K562 (cell line): ENCODE results near the gene PLEKHS1. TPM values are rescaled to one million over a fixed set of nuclear protein-coding genes. Genes with fewer than 3 reads are reported as not detected.
A peak's percentile ranks its signal among the peaks of the same experiment; 100 is the strongest.

ENCODE experiments used
- ATAC-seq: fragments of 200-7000 bp; cut with Tn5 transposase; 3 replicates; pipeline ENCODE4 v1.9.1; 2020; ENCODE audit warnings: moderate library complexity
- BruUV-seq: library from RNA; stranded (reverse); fragments of 400-500 nt; replicated peaks from 2 replicates; lab custom pipeline; 2021; lab: Mats Ljungman, UMichigan
- CTCF ChIA-PET: fragments of 300-600 bp; formaldehyde crosslinking; extraction: SDS; loops from one replicate; lab custom pipeline; 2021; ENCODE audit warnings: low intra/inter-chr PET ratio; lab: Yijun Ruan, JAX
- POLR2A ChIA-PET: fragments of 300-600, 350-650 bp; sonication (Branson Sonifier 250); formaldehyde crosslinking; extraction: SDS; loops from one replicate; lab custom pipeline; 2021; ENCODE audit warnings: antibody characterized with exemption, inconsistent platforms; lab: Yijun Ruan, JAX
- DNase-seq, 4 experiments: peaks; one replicate each; pipeline versions ENCODE4 v3.0.0 to v3.0.0-alpha.2; 2011 to 2018; ENCODE audit warnings: low spot score in 3 of 4, mixed read lengths in 3 of 4; ENCODE audit errors: extremely low read depth in 1 of 4
- FAIRE-seq: peaks from 2 replicates; lab custom pipeline; 2011; peaks lifted over from hg19 to GRCh38; lab: Jason Lieb, UNC
- H2AFZ ChIP-seq: 2 replicates; pipeline ENCODE4 v1.6.0; 2011; ENCODE audit warnings: low read depth, low read length, control low read depth, inconsistent platforms
- H3K27ac ChIP-seq: fragments of 200-600 bp; 3 replicates; pipeline ENCODE4 v1.8.0; 2011; ENCODE audit warnings: low read depth, mild to moderate bottlenecking, control low read depth, inconsistent platforms, low read length, moderate library complexity, mixed read lengths; ENCODE audit errors: extremely low read depth
- H3K27me3 ChIP-seq, 2 experiments: fragments of 300-600 bp in 1 of 2; 2 replicates in 1 of 2; 3 replicates in 1 of 2; pipeline versions ENCODE4 v1.6.0 to v1.8.0; 2011; ENCODE audit warnings: inconsistent platforms in 2 of 2, low read length in 2 of 2, mild to moderate bottlenecking in 1 of 2, mixed read lengths in 1 of 2, moderate library complexity in 1 of 2; ENCODE audit not compliant: control insufficient read depth in 2 of 2, insufficient read depth in 2 of 2
- H3K36me3 ChIP-seq: fragments of 300-600 bp; 3 replicates; pipeline ENCODE4 v1.8.0; 2011; ENCODE audit warnings: mild to moderate bottlenecking, low read length, inconsistent platforms; ENCODE audit not compliant: control insufficient read depth, insufficient read depth
- H3K4me1 ChIP-seq, 2 experiments: fragments of 200-600 bp in 1 of 2; replicated peaks in 1 of 2; 2 replicates in 1 of 2; 3 replicates in 1 of 2; pipeline versions ENCODE4 v1.5.1 to v1.8.0; 2011; ENCODE audit warnings: inconsistent platforms in 2 of 2, low read length in 2 of 2, mild to moderate bottlenecking in 1 of 2, mixed read lengths in 1 of 2, moderate library complexity in 1 of 2; ENCODE audit not compliant: control insufficient read depth in 2 of 2, insufficient read depth in 2 of 2
- H3K4me2 ChIP-seq: 2 replicates; pipeline ENCODE4 v1.6.1; 2011; ENCODE audit warnings: low read length, control low read depth, inconsistent platforms, mixed read lengths; ENCODE audit not compliant: insufficient read depth
- H3K4me3 ChIP-seq: fragments of 200-600 bp; sonication (generic), shearing (Covaris generic); 2 replicates; pipeline ENCODE4 v1.5.1; 2016; ENCODE audit warnings: control low read depth, inconsistent platforms
- H3K79me2 ChIP-seq: fragments of 200-600 bp; 3 replicates; pipeline ENCODE4 v1.8.0; 2011; ENCODE audit warnings: low read length, inconsistent platforms; ENCODE audit not compliant: control insufficient read depth, insufficient read depth
- H3K9ac ChIP-seq, 2 experiments: 2 replicates each; pipeline versions ENCODE4 v1.6.0 to v1.6.1; 2011; ENCODE audit warnings: low read depth in 2 of 2, low read length in 2 of 2, control low read depth in 1 of 2, inconsistent platforms in 1 of 2, mild to moderate bottlenecking in 1 of 2, mixed read lengths in 1 of 2; ENCODE audit not compliant: insufficient read depth in 1 of 2
- H3K9me1 ChIP-seq: one replicate; pipeline ENCODE4 v1.6.0; 2011; ENCODE audit warnings: inconsistent platforms, mild to moderate bottlenecking, low read length, moderate library complexity; ENCODE audit not compliant: control insufficient read depth, insufficient read depth
- H3K9me3 ChIP-seq: replicated peaks from 2 replicates; pipeline ENCODE4 v1.5.1; 2011; ENCODE audit warnings: low read depth, low read length, inconsistent platforms; ENCODE audit not compliant: control insufficient read depth, insufficient read depth
- H4K20me1 ChIP-seq: replicated peaks from 2 replicates; pipeline ENCODE4 v1.6.1; 2011; ENCODE audit warnings: low read length, inconsistent platforms, mixed read lengths; ENCODE audit not compliant: control insufficient read depth, insufficient read depth
- ELF1 ChIP-seq: fragments of 200-800 bp; sonication (Bioruptor generic); IDR thresholded peaks from 2 replicates; pipeline ENCODE4 v1.6.1; 2016; ENCODE audit warnings: missing genetic modification characterization, missing compliant biosample characterization
- RBM25 ChIP-seq: fragments of 200-400 bp; formaldehyde crosslinking; IDR thresholded peaks from 2 replicates; pipeline ENCODE4 v1.6.1; 2018; ENCODE audit warnings: low read length, low read depth, moderate library complexity; ENCODE audit not compliant: severe bottlenecking
- SNIP1 ChIP-seq: fragments of 450-650 bp; IDR thresholded peaks from 2 replicates; pipeline ENCODE4 v1.7.1; 2017; ENCODE audit warnings: low read depth, mild to moderate bottlenecking
- U2AF2 ChIP-seq: fragments of 200-400 bp; formaldehyde crosslinking; optimal IDR thresholded peaks from 2 replicates; pipeline ENCODE3; 2017; ENCODE audit warnings: low read depth, mild to moderate bottlenecking, low read length
- ZNF12 ChIP-seq: sonication (generic); formaldehyde crosslinking; IDR thresholded peaks from 2 replicates; pipeline ENCODE4 v1.4.0; 2020; ENCODE audit warnings: mild to moderate bottlenecking, missing genetic modification reagents
- ZNF146 ChIP-seq: IDR thresholded peaks from one replicate; pipeline ENCODE4 v1.6.1; 2018; ENCODE audit warnings: missing compliant biosample characterization; ENCODE audit not compliant: unreplicated experiment
- ZNF766 ChIP-seq: fragments of 200-800 bp; sonication (Bioruptor generic); conservative IDR thresholded peaks from 2 replicates; pipeline ENCODE4 v1.6.1; 2016; ENCODE audit warnings: missing genetic modification characterization, missing compliant biosample characterization
- WGBS: fragments of 100-300 bp; shearing (Covaris generic); methylation state at CpG from one replicate; pipeline ENCODE4 v1.1.6; 2016; ENCODE audit warnings: low coverage, mixed read lengths; ENCODE audit not compliant: insufficient coverage; ENCODE audit errors: missing lambda C conversion rate; 5-methylcytosine and 5-hydroxymethylcytosine counted together
- in situ Hi-C: fragments of 300-500 bp; cut with MboI; formaldehyde crosslinking; loops from 4 replicates; pipeline ENCODE4 v1.15.0; 2018; ENCODE audit warnings: inconsistent platforms, mixed read lengths
- intact Hi-C: fragments of 100-400 bp; cut with micrococcal nuclease; formaldehyde crosslinking; loops from 2 replicates; pipeline ENCODE4 v1.14.2; 2022
- polyA plus RNA-seq, 8 experiments: library from polyadenylated mRNA; depleted of rRNA in 4 of 8; stranded (reverse) in 5 of 8; unstranded in 3 of 8; fragments of >200 nt; fragmentation: Nextera tagmentation in 2 of 8; fragmentation: Illumina TruSeq in 1 of 8; extraction: Ambion mirVana in 2 of 8; extraction: Trizol in 1 of 8; gene quantifications; 2 replicates each; pipeline versions ENCODE4 v1.2.1 to v1.2.3, GENCODE V29; 2011 to 2014; ENCODE audit warnings: inconsistent platforms in 1 of 8, missing spikeins in 1 of 8
- total RNA-seq, 7 experiments: library from RNA; depleted of rRNA in 6 of 7; stranded (reverse); fragments of >200 nt in 6 of 7; fragmentation: Illumina TruSeq in 2 of 7; extraction: Trizol in 2 of 7; gene quantifications; 2 replicates each; pipeline versions ENCODE4 v1.2.1 to v1.2.3, GENCODE V29; 2011 to 2021; ENCODE audit warnings: low replicate concordance in 1 of 7
- TF ChIP-seq, protein P1 (sequence below): sonication (generic); formaldehyde crosslinking; IDR thresholded peaks from 2 replicates; pipeline ENCODE4 v1.8.1; 2023; ENCODE audit warnings: mild to moderate bottlenecking, missing genetic modification reagents
- TF ChIP-seq, protein P2 (sequence below), 2 experiments: fragments of 450-650 bp; formaldehyde crosslinking in 1 of 2; IDR thresholded peaks; 2 replicates each; pipeline versions ENCODE4 v1.4.0 to v1.6.1; 2014 to 2020; ENCODE audit warnings: mild to moderate bottlenecking in 2 of 2, borderline replicate concordance in 1 of 2, low read depth in 1 of 2

PLEKHS1 gene
- total and polyA plus RNA-seq, 9 of the 15 experiments (the other 6 are each of a cell fraction or from before 2014, with no cell fraction given) = not detected

DNA sequence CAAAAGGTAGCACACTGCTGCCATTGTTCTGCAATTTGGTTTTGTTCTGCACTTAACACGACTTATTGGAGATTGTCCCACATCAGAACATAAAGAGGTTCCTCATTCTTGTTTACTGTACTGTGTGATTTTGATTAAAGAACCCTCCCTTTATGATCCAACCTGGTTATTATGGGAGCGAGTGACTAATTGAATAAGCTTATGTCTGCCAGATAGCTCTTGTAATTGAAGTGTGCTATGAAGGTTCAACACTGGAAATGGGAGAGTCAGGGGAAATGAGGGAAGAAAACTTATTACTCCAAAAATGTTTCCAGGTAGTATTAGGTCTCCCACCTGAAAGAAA, 37.9 kb upstream of the PLEKHS1 start (continued):
- TF ChIP-seq ZNF12 (CRISPR knock-in tag) (no peak), RBM25 (no peak), ZNF766 (CRISPR knock-in tag) (no peak), SNIP1 (no peak), U2AF2 (no peak)
- TF ChIP-seq, protein P1, sequence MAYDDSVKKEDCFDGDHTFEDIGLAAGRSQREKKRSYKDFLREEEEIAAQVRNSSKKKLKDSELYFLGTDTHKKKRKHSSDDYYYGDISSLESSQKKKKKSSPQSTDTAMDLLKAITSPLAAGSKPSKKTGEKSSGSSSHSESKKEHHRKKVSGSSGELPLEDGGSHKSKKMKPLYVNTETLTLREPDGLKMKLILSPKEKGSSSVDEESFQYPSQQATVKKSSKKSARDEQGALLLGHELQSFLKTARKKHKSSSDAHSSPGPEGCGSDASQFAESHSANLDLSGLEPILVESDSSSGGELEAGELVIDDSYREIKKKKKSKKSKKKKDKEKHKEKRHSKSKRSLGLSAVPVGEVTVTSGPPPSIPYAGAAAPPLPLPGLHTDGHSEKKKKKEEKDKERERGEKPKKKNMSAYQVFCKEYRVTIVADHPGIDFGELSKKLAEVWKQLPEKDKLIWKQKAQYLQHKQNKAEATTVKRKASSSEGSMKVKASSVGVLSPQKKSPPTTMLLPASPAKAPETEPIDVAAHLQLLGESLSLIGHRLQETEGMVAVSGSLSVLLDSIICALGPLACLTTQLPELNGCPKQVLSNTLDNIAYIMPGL (CRISPR knock-in tag) = no peak

DNA sequence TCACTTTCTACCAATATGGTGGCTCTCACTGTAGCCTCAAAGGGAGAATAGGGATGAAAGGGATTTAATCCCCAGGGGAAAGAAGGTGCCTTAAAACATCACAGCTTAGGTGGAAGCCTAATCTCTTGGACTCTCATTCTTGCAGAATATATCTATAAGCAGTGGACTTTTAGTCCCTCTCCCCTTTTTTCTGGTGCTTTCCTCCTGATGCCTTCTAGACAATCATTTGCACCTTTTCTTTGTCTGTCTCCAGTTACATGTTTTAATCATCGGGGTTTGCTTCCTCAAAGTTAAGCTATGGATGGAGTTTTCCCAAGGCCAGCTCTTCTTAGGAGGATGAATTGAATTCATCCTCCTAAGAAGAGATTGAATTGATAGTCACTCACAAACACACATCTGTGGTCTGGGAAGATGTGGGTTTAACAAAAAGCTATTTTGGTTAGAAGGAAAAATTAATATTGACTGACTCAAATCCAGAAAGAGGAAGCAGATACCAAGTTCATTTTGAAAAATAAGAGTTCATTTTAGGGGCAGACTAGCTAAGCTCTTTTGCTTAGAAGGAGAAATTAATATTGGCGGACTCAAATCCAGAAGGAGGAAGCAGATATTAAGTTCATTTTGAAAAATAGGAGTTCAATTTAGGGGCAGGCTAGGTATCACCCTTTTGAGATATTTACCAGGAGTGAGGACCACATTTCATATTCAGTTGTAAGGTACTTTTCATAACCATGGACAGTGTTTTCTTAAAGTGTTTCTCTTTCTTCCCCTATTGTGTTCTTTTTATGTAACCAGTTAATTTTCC, 35.2 kb upstream of the PLEKHS1 start:
- Histone ChIP-seq H2AFZ (no peak overlapping the region), H3K27ac (no peak overlapping the region), H3K36me3 (no peaks in the 10 kb centered on the region), H3K4me1 (no peaks in the 10 kb centered on the region; a peak in 2 of 5 replicates), H3K4me2 (no peak overlapping the region), H3K79me2 (no peaks in the 10 kb centered on the region), H3K9ac (no peak overlapping the region), H3K27me3 (peaks cover 5% of the 10 kb centered on the region in 2 experiments; a peak in 4 of 5 replicates), H3K4me3 (no peak overlapping the region), H3K9me3 (no peaks in the 10 kb centered on the region), H4K20me1 (no peaks in the 10 kb centered on the region), H3K9me1 (no peaks in the 10 kb centered on the region)
- TF ChIP-seq ZNF146 (CRISPR knock-in tag) = no peak
- TF ChIP-seq, protein P2, sequence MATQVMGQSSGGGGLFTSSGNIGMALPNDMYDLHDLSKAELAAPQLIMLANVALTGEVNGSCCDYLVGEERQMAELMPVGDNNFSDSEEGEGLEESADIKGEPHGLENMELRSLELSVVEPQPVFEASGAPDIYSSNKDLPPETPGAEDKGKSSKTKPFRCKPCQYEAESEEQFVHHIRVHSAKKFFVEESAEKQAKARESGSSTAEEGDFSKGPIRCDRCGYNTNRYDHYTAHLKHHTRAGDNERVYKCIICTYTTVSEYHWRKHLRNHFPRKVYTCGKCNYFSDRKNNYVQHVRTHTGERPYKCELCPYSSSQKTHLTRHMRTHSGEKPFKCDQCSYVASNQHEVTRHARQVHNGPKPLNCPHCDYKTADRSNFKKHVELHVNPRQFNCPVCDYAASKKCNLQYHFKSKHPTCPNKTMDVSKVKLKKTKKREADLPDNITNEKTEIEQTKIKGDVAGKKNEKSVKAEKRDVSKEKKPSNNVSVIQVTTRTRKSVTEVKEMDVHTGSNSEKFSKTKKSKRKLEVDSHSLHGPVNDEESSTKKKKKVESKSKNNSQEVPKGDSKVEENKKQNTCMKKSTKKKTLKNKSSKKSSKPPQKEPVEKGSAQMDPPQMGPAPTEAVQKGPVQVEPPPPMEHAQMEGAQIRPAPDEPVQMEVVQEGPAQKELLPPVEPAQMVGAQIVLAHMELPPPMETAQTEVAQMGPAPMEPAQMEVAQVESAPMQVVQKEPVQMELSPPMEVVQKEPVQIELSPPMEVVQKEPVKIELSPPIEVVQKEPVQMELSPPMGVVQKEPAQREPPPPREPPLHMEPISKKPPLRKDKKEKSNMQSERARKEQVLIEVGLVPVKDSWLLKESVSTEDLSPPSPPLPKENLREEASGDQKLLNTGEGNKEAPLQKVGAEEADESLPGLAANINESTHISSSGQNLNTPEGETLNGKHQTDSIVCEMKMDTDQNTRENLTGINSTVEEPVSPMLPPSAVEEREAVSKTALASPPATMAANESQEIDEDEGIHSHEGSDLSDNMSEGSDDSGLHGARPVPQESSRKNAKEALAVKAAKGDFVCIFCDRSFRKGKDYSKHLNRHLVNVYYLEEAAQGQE (IDR thresholded peaks at IDR 0.05; ENCODE audit: borderline replicate concordance) = peak; percentile 30
- TF ChIP-seq, protein P2 (CRISPR knock-in tag; IDR thresholded peaks at IDR 0.05; ENCODE audit: low read depth) = no peak
- TF ChIP-seq ELF1 = no peak
- ATAC-seq (no peak), FAIRE-seq (no peak), DNase-seq (no peak)
- in situ Hi-C loops (no loop called here), intact Hi-C loops (no loop called here)
- no TSS peak for BruUV-seq
- POLR2A ChIA-PET = no interaction called here
- WGBS = 9% methylated on average over 2 of the region's 2 CpGs
- CTCF ChIA-PET = no interaction called here
